SJCRH30 (cell line): ENCODE measurements around the gene TMEM123. TPM values are rescaled to one million over a fixed set of nuclear protein-coding genes. Genes with fewer than 3 reads are reported as not detected.

Source experiments
- DNase-seq, 2 experiments: peaks; one replicate each; pipeline ENCODE4 v3.0.0-alpha.2; 2015 to 2020
- H3K27ac ChIP-seq: fragments of 250-450 bp; sonication (Bioruptor Pico); 2 replicates; pipeline ENCODE4 v1.5.1; 2020; ENCODE audit warnings: mild to moderate bottlenecking, moderate library complexity
- H3K27me3 ChIP-seq: fragments of 250-450 bp; sonication (Bioruptor Pico); 2 replicates; pipeline ENCODE4 v1.5.1; 2020; ENCODE audit warnings: mild to moderate bottlenecking, moderate library complexity
- H3K36me3 ChIP-seq: fragments of 250-450 bp; sonication (Bioruptor Pico); 2 replicates; pipeline ENCODE4 v1.5.1; 2020; ENCODE audit warnings: mild to moderate bottlenecking, moderate library complexity
- H3K4me1 ChIP-seq: fragments of 250-450 bp; sonication (Bioruptor Pico); 2 replicates; pipeline ENCODE4 v1.5.1; 2020; ENCODE audit warnings: mild to moderate bottlenecking, moderate library complexity
- H3K4me3 ChIP-seq: fragments of 250-450 bp; sonication (Bioruptor Pico); 2 replicates; pipeline ENCODE4 v1.5.1; 2020; ENCODE audit warnings: mild to moderate bottlenecking, moderate library complexity
- H3K9me3 ChIP-seq: fragments of 250-450 bp; sonication (Bioruptor Pico); replicated peaks from 2 replicates; pipeline ENCODE4 v1.5.1; 2020; ENCODE audit warnings: mild to moderate bottlenecking, moderate library complexity
- total RNA-seq: library from RNA; depleted of rRNA; stranded (reverse); fragments of >200 nt; shearing (Covaris generic); gene quantifications from 2 replicates; pipeline ENCODE4 v1.2.3, GENCODE V29; 2014

Gene TMEM123
- total RNA-seq, 1 experiment from 2014 or later: 188 TPM

- Histone ChIP-seq H3K27ac (no peak overlapping the region), H3K4me3 (no peak overlapping the region), H3K27me3 (no peaks in the 10 kb centered on the region), H3K36me3 (peaks cover 3% of the 10 kb centered on the region; the same call in 1 of the 2 replicates), H3K4me1 (no peaks in the 10 kb centered on the region), H3K9me3 (no peaks in the 10 kb centered on the region)
- no peak for DNase-seq
Measured at GRCh38 chr11:102411142-102411541, 41.4 kb downstream of the TMEM123 start.

- Histone ChIP-seq H3K4me1 (no peaks in the 10 kb centered on the region), H3K36me3 (peaks cover 3% of the 10 kb centered on the region; the same call in 1 of the 2 replicates), H3K9me3 (no peaks in the 10 kb centered on the region), H3K27ac (no peak overlapping the region), H3K27me3 (no peaks in the 10 kb centered on the region), H3K4me3 (no peak overlapping the region)
- DNase-seq: peak; percentile 26 to 28
Measured at GRCh38 chr11:102410382-102410784, 42.2 kb downstream of the TMEM123 start.

GRCh38 chr11:102408339-102408738 lies 44.2 kb downstream of the TMEM123 start:
- Histone ChIP-seq H3K4me3 (no peak overlapping the region), H3K4me1 (no peaks in the 10 kb centered on the region), H3K27ac (no peak overlapping the region), H3K27me3 (no peaks in the 10 kb centered on the region), H3K36me3 (peaks cover 3% of the 10 kb centered on the region; the same call in 1 of the 2 replicates), H3K9me3 (no peaks in the 10 kb centered on the region)
- DNase-seq: no peak

GRCh38 chr11:102407901-102408300 lies 44.7 kb downstream of the TMEM123 start:
- Histone ChIP-seq H3K4me1 (no peaks in the 10 kb centered on the region), H3K27ac (no peak overlapping the region), H3K36me3 (peaks cover 3% of the 10 kb centered on the region; the same call in 1 of the 2 replicates), H3K9me3 (no peaks in the 10 kb centered on the region), H3K27me3 (no peaks in the 10 kb centered on the region), H3K4me3 (no peak overlapping the region)
- no peak for DNase-seq

- Histone ChIP-seq H3K27ac (no peak overlapping the region), H3K36me3 (peaks cover 7% of the 10 kb centered on the region), H3K9me3 (no peaks in the 10 kb centered on the region), H3K27me3 (no peaks in the 10 kb centered on the region), H3K4me1 (peaks cover 6% of the 10 kb centered on the region; the same call in 1 of the 2 replicates), H3K4me3 (no peak overlapping the region)
- DNase-seq: no peak
Measured at GRCh38 chr11:102406099-102406498, 46.5 kb downstream of the TMEM123 start.

GRCh38 chr11:102405501-102405900 lies 47.1 kb downstream of the TMEM123 start:
- Histone ChIP-seq H3K4me3 (no peak overlapping the region), H3K27me3 (no peaks in the 10 kb centered on the region), H3K9me3 (no peaks in the 10 kb centered on the region), H3K36me3 (peaks cover 13% of the 10 kb centered on the region), H3K27ac (no peak overlapping the region), H3K4me1 (peaks cover 6% of the 10 kb centered on the region; the same call in 1 of the 2 replicates)
- DNase-seq: no peak

- H3K27me3 ChIP-seq: no peaks in the 10 kb centered on the region
- no peak overlapping the region for H3K27ac ChIP-seq
- no peak overlapping the region for H3K4me3 ChIP-seq
- peaks cover 6% of the 10 kb centered on the region; the same call in 1 of the 2 replicates for H3K4me1 ChIP-seq
- no peaks in the 10 kb centered on the region for H3K9me3 ChIP-seq
- no peak for DNase-seq
- peaks cover 25% of the 10 kb centered on the region for H3K36me3 ChIP-seq
Measured at GRCh38 chr11:102402548-102402947, 50.0 kb downstream of the TMEM123 start.

GRCh38 chr11:102401905-102402304 lies 50.7 kb downstream of the TMEM123 start:
- Histone ChIP-seq H3K4me1 (peaks cover 6% of the 10 kb centered on the region; the same call in 1 of the 2 replicates), H3K4me3 (no peak overlapping the region), H3K27ac (no peak overlapping the region), H3K27me3 (no peaks in the 10 kb centered on the region), H3K36me3 (peaks cover 27% of the 10 kb centered on the region), H3K9me3 (no peaks in the 10 kb centered on the region)
- DNase-seq: peak in 1 of 2 experiments; percentile 46

- Histone ChIP-seq H3K27ac (no peak overlapping the region), H3K9me3 (no peaks in the 10 kb centered on the region), H3K27me3 (no peaks in the 10 kb centered on the region), H3K4me1 (peaks cover 6% of the 10 kb centered on the region; the same call in 1 of the 2 replicates), H3K4me3 (no peak overlapping the region), H3K36me3 (peaks cover 34% of the 10 kb centered on the region)
- no peak for DNase-seq
Measured at GRCh38 chr11:102400603-102401002, 52.0 kb downstream of the TMEM123 start.

GRCh38 chr11:102399189-102399588 lies 53.4 kb downstream of the TMEM123 start:
- H3K27ac ChIP-seq: no peak overlapping the region
- DNase-seq: no peak
- H3K27me3 ChIP-seq: no peaks in the 10 kb centered on the region

GRCh38 chr11:102398297-102398696 lies 54.3 kb downstream of the TMEM123 start:
- Histone ChIP-seq H3K27me3 (no peaks in the 10 kb centered on the region), H3K27ac (no peak overlapping the region), H3K4me3 (no peak overlapping the region), H3K9me3 (no peaks in the 10 kb centered on the region), H3K4me1 (peaks cover 6% of the 10 kb centered on the region; the same call in 1 of the 2 replicates), H3K36me3 (peaks cover 34% of the 10 kb centered on the region)
- no peak for DNase-seq

More at GRCh38 chr11:102399189-102399588, 53.4 kb downstream of the TMEM123 start:
- H3K4me3 ChIP-seq: no peak overlapping the region
- no peaks in the 10 kb centered on the region for H3K9me3 ChIP-seq
- peaks cover 34% of the 10 kb centered on the region for H3K36me3 ChIP-seq
- peaks cover 6% of the 10 kb centered on the region; the same call in 1 of the 2 replicates for H3K4me1 ChIP-seq

- Histone ChIP-seq H3K36me3 (peaks cover 34% of the 10 kb centered on the region), H3K9me3 (no peaks in the 10 kb centered on the region)
Measured at GRCh38 chr11:102396708-102397563, 55.6 kb downstream of the TMEM123 start.

GRCh38 chr11:102395720-102396393 lies 56.7 kb downstream of the TMEM123 start:
- H3K36me3 ChIP-seq: peaks cover 28% of the 10 kb centered on the region
- no peak for DNase-seq
- H3K9me3 ChIP-seq: no peaks in the 10 kb centered on the region
- H3K4me1 ChIP-seq: peaks cover 12% of the 10 kb centered on the region
- H3K4me3 ChIP-seq: no peak overlapping the region
- no peak overlapping the region for H3K27ac ChIP-seq
- H3K27me3 ChIP-seq: no peaks in the 10 kb centered on the region

More at GRCh38 chr11:102396708-102397563, 55.6 kb downstream of the TMEM123 start:
- Histone ChIP-seq H3K27ac (no peak overlapping the region), H3K27me3 (no peaks in the 10 kb centered on the region), H3K4me1 (peaks cover 7% of the 10 kb centered on the region), H3K4me3 (no peak overlapping the region)
- no peak for DNase-seq

GRCh38 chr11:102393272-102393730 lies 59.3 kb downstream of the TMEM123 start:
- peaks cover 16% of the 10 kb centered on the region for H3K36me3 ChIP-seq
- peaks cover 18% of the 10 kb centered on the region for H3K4me1 ChIP-seq
- no peaks in the 10 kb centered on the region for H3K9me3 ChIP-seq
- H3K27ac ChIP-seq: no peak overlapping the region
- H3K4me3 ChIP-seq: no peak overlapping the region
- no peaks in the 10 kb centered on the region for H3K27me3 ChIP-seq
- no peak for DNase-seq
